ENCODE measurements around the gene COX5B. TPM values are rescaled to one million over a fixed set of nuclear protein-coding genes. Genes with fewer than 3 reads are reported as not detected.
A peak's percentile ranks its signal among the peaks of the same experiment; 100 is the strongest.

Gene COX5B
- total and polyA plus RNA-seq, 10 of the 15 experiments (the other 5 are each of a cell fraction or from before 2014, with no cell fraction given) = 69.5 to 518 (median 363) TPM

DNA sequence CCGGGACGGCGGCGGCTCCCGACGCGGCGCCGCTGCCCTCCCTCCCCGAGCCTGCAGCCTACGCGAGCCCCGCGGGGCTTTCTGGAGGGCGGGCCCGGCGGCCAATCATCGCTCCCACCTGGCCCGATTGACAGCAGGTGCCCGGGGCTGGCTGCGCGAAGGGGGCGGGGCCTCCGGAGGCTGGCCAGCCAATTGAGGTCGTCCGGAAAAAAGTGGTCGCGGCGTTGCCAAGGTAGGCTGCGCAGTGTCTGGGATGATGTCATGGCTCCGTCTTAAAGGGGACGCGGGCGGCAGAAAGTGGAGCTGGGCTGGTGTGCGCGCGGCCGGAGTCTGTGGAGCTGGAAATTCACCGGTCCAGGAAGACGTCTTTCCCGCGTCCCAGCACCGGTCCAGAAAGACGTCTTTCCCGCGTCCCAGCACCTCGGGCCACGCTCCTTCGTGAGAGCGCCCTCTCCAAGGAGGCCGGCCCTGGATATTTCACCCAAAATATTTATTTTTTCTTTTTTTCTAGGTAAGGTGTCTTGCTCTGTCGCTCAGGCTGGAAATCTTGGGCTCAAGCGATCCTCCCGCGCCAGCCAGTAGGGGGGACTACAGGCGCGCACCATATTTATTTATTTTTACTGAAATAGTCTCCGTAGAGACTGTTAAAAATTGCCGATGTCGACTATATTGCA is 18.2 kb downstream of the COX5B start, which contains the start of gene ACTR1B (continued):
- peak; percentile 99 for TF ChIP-seq ATF7 (IDR thresholded peaks at IDR 0.05; ENCODE audit: low read depth)
- TF ChIP-seq, protein P1, sequence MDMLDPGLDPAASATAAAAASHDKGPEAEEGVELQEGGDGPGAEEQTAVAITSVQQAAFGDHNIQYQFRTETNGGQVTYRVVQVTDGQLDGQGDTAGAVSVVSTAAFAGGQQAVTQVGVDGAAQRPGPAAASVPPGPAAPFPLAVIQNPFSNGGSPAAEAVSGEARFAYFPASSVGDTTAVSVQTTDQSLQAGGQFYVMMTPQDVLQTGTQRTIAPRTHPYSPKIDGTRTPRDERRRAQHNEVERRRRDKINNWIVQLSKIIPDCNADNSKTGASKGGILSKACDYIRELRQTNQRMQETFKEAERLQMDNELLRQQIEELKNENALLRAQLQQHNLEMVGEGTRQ (IDR thresholded peaks at IDR 0.05; ENCODE audit: borderline replicate concordance, low read depth, low read length) = no peak
- 0 out of 2 replicates have a peak, but pooled peaks have one; percentile 33 for TF ChIP-seq TCF3 (IDR thresholded peaks at IDR 0.05; ENCODE audit: borderline replicate concordance, insufficient read depth, low read depth, low read length)
- no peak for TF ChIP-seq RBBP5 (conservative IDR thresholded peaks at IDR 0.05)
- TF ChIP-seq KDM1A (IDR thresholded peaks at IDR 0.05; ENCODE audit: borderline replicate concordance) = no peak
- 0 out of 2 replicates have a peak, but pooled peaks have one; percentile 4 for TF ChIP-seq TCF12 (IDR thresholded peaks at IDR 0.05; ENCODE audit: low read depth, low read length)
- TF ChIP-seq PAX8 (IDR thresholded peaks at IDR 0.05) = no peak
- peak; percentile 90 for TF ChIP-seq DPF2 (IDR thresholded peaks at IDR 0.05)
- peak; percentile 89 for TF ChIP-seq NBN (IDR thresholded peaks at IDR 0.05)
- TF ChIP-seq NFIC (IDR thresholded peaks at IDR 0.05; ENCODE audit: low read depth, low read length) = no peak
- TF ChIP-seq HDGF (IDR thresholded peaks at IDR 0.05) = peak; percentile 91
- no peak for TF ChIP-seq RAD51 (IDR thresholded peaks at IDR 0.05)
- no peak for TF ChIP-seq SMAD1 (IDR thresholded peaks at IDR 0.05; ENCODE audit: low read depth, partially characterized antibody)

DNA sequence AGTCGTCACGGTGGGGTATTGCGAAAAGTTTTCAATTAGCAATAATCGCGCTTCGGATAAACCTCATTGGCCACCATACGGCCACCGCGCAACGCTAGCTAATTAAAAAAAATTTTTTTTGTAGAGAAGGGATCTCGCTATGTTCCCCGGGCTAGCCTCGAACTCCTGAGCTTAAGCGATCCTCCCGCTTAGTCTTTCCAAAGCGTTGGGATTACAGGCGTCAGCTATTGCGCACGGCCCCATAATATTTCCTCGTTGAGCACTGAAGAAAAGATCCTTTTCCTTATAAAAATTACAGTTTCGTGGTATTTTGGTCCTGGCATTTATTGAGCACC is 18.7 kb downstream of the COX5B start:
- CTCF ChIA-PET = interaction anchor here (0.9 to 6.0 kb wide), 10 partner anchors 9 to 1601 kb away, joined by 3 to 114 read pairs (median 12); partner anchors contain the start of gene COX5B
- SMC1A ChIA-PET (ENCODE audit: uncharacterized antibody, unreplicated experiment) = interaction anchor here (1.2 to 5.6 kb wide), 8 partner anchors 9 to 74 kb away, joined by 3 to 81 read pairs (median 16); partner anchors contain the start of genes ANKRD36B and COX5B
- peaks cover 32% of the 10 kb centered on the region for H3K79me2 ChIP-seq (ENCODE audit: control insufficient read depth, insufficient read depth, low read length)
- H3K4me2 ChIP-seq (ENCODE audit: control insufficient read depth, insufficient read depth) = peak overlapping the region; percentile 69
- peak overlapping the region; percentile 63 for H3K27ac ChIP-seq (ENCODE audit: control insufficient read depth, insufficient read depth)
- DNase-seq (ENCODE audit: low read depth, low spot score) (no peak), FAIRE-seq (no peak), ATAC-seq (no peak)
- intact Hi-C loops (cut with micrococcal nuclease; ENCODE audit: unreplicated experiment) = loop anchor here (1.0 kb wide), 1 partner anchor 33 kb away; no protein-coding TSS in a partner anchor
- peak overlapping the region; percentile 87 for H2AFZ ChIP-seq (ENCODE audit: control insufficient read depth, low read depth, low read length)
- RAD21 ChIA-PET (ENCODE audit: unreplicated experiment) = interaction anchor here (1.0 to 5.9 kb wide), 7 partner anchors 9 to 1599 kb away, joined by 3 to 76 read pairs (median 23); partner anchors contain the start of gene COX5B
- peak overlapping the region; percentile 69 for H3K9ac ChIP-seq (ENCODE audit: control insufficient read depth, insufficient read depth, low read length)
- POLR2A ChIA-PET = interaction anchor here (0.7 to 7.5 kb wide), 9 partner anchors 8 to 74 kb away, joined by 3 to 132 read pairs (median 7); partner anchors contain the start of gene COX5B
- no peaks in the 10 kb centered on the region; the same call in 1 of the 2 replicates for H3K4me1 ChIP-seq (ENCODE audit: control insufficient read depth, insufficient read depth, low read length)
- no peaks in the 10 kb centered on the region for H3K9me3 ChIP-seq (replicated peaks; ENCODE audit: control insufficient read depth, insufficient read depth, low read length)
- peak overlapping the region; percentile 72 for H3K4me3 ChIP-seq
- 0 out of 4 replicates have a peak, but pooled peaks cover 0 to 3% of the 10 kb centered on the region in 2 experiments for H3K36me3 ChIP-seq (ENCODE audit: control insufficient read depth in 2 of 2, insufficient read depth in 2 of 2, low read length in 1 of 2)
- in situ Hi-C loops (cut with MboI) = loop anchor here (10.0 kb wide), 1 partner anchor 1600 kb away; no protein-coding TSS in a partner anchor
- H4K20me1 ChIP-seq (ENCODE audit: control insufficient read depth, insufficient read depth) = peaks cover 2% of the 10 kb centered on the region; the same call in 1 of the 2 replicates
- 0 out of 2 replicates have a peak, but pooled peaks have one; percentile 19 for TF ChIP-seq ZNF217 (IDR thresholded peaks at IDR 0.05)
- TF ChIP-seq, protein P2, sequence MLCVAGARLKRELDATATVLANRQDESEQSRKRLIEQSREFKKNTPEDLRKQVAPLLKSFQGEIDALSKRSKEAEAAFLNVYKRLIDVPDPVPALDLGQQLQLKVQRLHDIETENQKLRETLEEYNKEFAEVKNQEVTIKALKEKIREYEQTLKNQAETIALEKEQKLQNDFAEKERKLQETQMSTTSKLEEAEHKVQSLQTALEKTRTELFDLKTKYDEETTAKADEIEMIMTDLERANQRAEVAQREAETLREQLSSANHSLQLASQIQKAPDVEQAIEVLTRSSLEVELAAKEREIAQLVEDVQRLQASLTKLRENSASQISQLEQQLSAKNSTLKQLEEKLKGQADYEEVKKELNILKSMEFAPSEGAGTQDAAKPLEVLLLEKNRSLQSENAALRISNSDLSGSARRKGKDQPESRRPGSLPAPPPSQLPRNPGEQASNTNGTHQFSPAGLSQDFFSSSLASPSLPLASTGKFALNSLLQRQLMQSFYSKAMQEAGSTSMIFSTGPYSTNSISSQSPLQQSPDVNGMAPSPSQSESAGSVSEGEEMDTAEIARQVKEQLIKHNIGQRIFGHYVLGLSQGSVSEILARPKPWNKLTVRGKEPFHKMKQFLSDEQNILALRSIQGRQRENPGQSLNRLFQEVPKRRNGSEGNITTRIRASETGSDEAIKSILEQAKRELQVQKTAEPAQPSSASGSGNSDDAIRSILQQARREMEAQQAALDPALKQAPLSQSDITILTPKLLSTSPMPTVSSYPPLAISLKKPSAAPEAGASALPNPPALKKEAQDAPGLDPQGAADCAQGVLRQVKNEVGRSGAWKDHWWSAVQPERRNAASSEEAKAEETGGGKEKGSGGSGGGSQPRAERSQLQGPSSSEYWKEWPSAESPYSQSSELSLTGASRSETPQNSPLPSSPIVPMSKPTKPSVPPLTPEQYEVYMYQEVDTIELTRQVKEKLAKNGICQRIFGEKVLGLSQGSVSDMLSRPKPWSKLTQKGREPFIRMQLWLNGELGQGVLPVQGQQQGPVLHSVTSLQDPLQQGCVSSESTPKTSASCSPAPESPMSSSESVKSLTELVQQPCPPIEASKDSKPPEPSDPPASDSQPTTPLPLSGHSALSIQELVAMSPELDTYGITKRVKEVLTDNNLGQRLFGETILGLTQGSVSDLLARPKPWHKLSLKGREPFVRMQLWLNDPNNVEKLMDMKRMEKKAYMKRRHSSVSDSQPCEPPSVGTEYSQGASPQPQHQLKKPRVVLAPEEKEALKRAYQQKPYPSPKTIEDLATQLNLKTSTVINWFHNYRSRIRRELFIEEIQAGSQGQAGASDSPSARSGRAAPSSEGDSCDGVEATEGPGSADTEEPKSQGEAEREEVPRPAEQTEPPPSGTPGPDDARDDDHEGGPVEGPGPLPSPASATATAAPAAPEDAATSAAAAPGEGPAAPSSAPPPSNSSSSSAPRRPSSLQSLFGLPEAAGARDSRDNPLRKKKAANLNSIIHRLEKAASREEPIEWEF (IDR thresholded peaks at IDR 0.05; ENCODE audit: insufficient replicate concordance, low read depth, low read length) = no peak
- BruUV-seq (replicated peaks) = TSS peak; percentile 89
- H3K27me3 ChIP-seq (replicated peaks in 1 of 2; ENCODE audit: control insufficient read depth in 2 of 2, insufficient read depth in 2 of 2, low read length in 1 of 2) = no peaks in the 10 kb centered on the region
- 4% methylated on average over 21 of the region's 21 CpGs for WGBS (ENCODE audit: insufficient coverage, insufficient replicate concordance, low lambda C conversion rate, missing lambda C conversion rate)
